HEK293 (cell line): ENCODE results near the gene NECTIN1.

Source experiments
- HOXA7 ChIP-seq: sonication (generic); formaldehyde crosslinking; IDR thresholded peaks from 2 replicates; pipeline ENCODE4 v1.8.1; 2022; ENCODE audit warnings: missing genetic modification reagents, borderline replicate concordance
- ZBTB21 ChIP-seq: fragments of 450-650 bp; formaldehyde crosslinking; IDR thresholded peaks from 2 replicates; pipeline ENCODE4 v1.5.1; 2017; ENCODE audit warnings: missing biosample characterization, missing genetic modification characterization
- ZFP37 ChIP-seq: fragments of 450-650 bp; formaldehyde crosslinking; IDR thresholded peaks from 2 replicates; pipeline ENCODE4 v1.5.1; 2016; ENCODE audit warnings: missing biosample characterization, missing genetic modification characterization
- ZNF324 ChIP-seq: fragments of 450-650 bp; formaldehyde crosslinking; IDR thresholded peaks from 2 replicates; pipeline ENCODE4 v1.5.1; 2016; ENCODE audit warnings: missing biosample characterization, missing genetic modification characterization
- TF ChIP-seq, protein P1 (sequence below): fragments of 450-650 bp; formaldehyde crosslinking; IDR thresholded peaks from 2 replicates; pipeline ENCODE4 v1.5.1; 2017; ENCODE audit warnings: missing biosample characterization, mild to moderate bottlenecking, missing genetic modification characterization, moderate library complexity
- TF ChIP-seq, protein P2 (sequence below): fragments of 450-650 bp; formaldehyde crosslinking; IDR thresholded peaks from 2 replicates; pipeline ENCODE4 v1.5.1; 2016; ENCODE audit warnings: missing biosample characterization, missing genetic modification characterization
- TF ChIP-seq, protein P3 (sequence below): fragments of 450-650 bp; formaldehyde crosslinking; optimal IDR thresholded peaks from 2 replicates; pipeline ENCODE3; 2016; ENCODE audit warnings: missing biosample characterization, mild to moderate bottlenecking, missing genetic modification characterization
- TF ChIP-seq, protein P4 (sequence below): fragments of 450-650 bp; formaldehyde crosslinking; IDR thresholded peaks from 2 replicates; pipeline ENCODE4 v1.5.1; 2016; ENCODE audit warnings: missing biosample characterization, missing genetic modification characterization
- TF ChIP-seq, protein P5 (sequence below): fragments of 450-650 bp; formaldehyde crosslinking; IDR thresholded peaks from 2 replicates; pipeline ENCODE4 v1.5.1; 2016; ENCODE audit warnings: missing biosample characterization, missing genetic modification characterization

DNA sequence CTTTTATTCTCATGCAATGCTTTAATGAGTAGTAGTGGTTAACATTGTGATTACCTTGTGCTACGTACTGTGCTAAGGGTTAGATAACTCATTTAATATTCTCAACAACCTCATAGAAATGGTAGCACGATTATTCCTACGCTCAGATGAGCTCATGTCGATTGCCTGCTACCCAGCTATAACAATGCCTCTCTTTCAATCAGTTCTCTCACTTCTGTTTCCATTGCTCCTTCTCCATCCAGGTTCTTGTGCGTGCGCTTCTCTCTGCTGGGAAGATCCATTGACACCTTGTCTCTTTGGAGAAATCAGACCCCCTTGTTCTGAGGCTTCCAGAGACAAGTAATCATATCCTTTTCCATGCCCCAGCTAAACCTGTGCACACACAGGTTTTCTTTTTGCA, 120.8 kb downstream of the NECTIN1 start:
- TF ChIP-seq, protein P1, sequence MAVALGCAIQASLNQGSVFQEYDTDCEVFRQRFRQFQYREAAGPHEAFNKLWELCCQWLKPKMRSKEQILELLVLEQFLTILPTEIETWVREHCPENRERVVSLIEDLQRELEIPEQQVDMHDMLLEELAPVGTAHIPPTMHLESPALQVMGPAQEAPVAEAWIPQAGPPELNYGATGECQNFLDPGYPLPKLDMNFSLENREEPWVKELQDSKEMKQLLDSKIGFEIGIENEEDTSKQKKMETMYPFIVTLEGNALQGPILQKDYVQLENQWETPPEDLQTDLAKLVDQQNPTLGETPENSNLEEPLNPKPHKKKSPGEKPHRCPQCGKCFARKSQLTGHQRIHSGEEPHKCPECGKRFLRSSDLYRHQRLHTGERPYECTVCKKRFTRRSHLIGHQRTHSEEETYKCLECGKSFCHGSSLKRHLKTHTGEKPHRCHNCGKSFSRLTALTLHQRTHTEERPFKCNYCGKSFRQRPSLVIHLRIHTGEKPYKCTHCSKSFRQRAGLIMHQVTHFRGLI (tag by site-specific recombination) = no peak
- TF ChIP-seq, protein P2, sequence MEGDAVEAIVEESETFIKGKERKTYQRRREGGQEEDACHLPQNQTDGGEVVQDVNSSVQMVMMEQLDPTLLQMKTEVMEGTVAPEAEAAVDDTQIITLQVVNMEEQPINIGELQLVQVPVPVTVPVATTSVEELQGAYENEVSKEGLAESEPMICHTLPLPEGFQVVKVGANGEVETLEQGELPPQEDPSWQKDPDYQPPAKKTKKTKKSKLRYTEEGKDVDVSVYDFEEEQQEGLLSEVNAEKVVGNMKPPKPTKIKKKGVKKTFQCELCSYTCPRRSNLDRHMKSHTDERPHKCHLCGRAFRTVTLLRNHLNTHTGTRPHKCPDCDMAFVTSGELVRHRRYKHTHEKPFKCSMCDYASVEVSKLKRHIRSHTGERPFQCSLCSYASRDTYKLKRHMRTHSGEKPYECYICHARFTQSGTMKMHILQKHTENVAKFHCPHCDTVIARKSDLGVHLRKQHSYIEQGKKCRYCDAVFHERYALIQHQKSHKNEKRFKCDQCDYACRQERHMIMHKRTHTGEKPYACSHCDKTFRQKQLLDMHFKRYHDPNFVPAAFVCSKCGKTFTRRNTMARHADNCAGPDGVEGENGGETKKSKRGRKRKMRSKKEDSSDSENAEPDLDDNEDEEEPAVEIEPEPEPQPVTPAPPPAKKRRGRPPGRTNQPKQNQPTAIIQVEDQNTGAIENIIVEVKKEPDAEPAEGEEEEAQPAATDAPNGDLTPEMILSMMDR (tag by site-specific recombination) = no peak
- TF ChIP-seq, protein P3, sequence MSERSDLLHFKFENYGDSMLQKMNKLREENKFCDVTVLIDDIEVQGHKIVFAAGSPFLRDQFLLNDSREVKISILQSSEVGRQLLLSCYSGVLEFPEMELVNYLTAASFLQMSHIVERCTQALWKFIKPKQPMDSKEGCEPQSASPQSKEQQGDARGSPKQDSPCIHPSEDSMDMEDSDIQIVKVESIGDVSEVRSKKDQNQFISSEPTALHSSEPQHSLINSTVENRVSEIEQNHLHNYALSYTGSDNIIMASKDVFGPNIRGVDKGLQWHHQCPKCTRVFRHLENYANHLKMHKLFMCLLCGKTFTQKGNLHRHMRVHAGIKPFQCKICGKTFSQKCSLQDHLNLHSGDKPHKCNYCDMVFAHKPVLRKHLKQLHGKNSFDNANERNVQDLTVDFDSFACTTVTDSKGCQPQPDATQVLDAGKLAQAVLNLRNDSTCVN (tag by site-specific recombination) = no peak
- TF ChIP-seq, protein P4, sequence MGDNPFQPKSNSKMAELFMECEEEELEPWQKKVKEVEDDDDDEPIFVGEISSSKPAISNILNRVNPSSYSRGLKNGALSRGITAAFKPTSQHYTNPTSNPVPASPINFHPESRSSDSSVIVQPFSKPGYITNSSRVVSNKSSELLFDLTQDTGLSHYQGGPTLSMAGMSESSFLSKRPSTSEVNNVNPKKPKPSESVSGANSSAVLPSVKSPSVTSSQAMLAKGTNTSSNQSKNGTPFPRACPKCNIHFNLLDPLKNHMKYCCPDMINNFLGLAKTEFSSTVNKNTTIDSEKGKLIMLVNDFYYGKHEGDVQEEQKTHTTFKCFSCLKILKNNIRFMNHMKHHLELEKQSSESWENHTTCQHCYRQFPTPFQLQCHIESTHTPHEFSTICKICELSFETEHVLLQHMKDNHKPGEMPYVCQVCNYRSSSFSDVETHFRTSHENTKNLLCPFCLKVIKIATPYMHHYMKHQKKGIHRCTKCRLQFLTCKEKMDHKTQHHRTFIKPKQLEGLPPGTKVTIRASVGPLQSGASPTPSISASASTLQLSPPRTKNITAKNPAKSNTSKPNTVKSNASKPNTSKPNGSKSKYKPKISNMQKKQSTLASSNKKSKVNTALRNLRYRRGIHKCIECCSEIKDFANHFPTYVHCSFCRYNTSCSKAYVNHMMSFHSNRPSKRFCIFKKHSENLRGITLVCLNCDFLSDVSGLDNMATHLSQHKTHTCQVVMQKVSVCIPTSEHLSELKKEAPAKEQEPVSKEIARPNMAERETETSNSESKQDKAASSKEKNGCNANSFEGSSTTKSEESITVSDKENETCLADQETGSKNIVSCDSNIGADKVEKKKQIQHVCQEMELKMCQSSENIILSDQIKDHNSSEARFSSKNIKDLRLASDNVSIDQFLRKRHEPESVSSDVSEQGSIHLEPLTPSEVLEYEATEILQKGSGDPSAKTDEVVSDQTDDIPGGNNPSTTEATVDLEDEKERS (tag by site-specific recombination) = no peak
- TF ChIP-seq HOXA7 (CRISPR knock-in tag) = no peak
- TF ChIP-seq ZNF324 (tag by site-specific recombination) = no peak
- TF ChIP-seq, protein P5, sequence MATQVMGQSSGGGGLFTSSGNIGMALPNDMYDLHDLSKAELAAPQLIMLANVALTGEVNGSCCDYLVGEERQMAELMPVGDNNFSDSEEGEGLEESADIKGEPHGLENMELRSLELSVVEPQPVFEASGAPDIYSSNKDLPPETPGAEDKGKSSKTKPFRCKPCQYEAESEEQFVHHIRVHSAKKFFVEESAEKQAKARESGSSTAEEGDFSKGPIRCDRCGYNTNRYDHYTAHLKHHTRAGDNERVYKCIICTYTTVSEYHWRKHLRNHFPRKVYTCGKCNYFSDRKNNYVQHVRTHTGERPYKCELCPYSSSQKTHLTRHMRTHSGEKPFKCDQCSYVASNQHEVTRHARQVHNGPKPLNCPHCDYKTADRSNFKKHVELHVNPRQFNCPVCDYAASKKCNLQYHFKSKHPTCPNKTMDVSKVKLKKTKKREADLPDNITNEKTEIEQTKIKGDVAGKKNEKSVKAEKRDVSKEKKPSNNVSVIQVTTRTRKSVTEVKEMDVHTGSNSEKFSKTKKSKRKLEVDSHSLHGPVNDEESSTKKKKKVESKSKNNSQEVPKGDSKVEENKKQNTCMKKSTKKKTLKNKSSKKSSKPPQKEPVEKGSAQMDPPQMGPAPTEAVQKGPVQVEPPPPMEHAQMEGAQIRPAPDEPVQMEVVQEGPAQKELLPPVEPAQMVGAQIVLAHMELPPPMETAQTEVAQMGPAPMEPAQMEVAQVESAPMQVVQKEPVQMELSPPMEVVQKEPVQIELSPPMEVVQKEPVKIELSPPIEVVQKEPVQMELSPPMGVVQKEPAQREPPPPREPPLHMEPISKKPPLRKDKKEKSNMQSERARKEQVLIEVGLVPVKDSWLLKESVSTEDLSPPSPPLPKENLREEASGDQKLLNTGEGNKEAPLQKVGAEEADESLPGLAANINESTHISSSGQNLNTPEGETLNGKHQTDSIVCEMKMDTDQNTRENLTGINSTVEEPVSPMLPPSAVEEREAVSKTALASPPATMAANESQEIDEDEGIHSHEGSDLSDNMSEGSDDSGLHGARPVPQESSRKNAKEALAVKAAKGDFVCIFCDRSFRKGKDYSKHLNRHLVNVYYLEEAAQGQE (tag by site-specific recombination) = no peak
- no peak for TF ChIP-seq ZFP37 (tag by site-specific recombination)
- TF ChIP-seq ZBTB21 (tag by site-specific recombination) = no peak
